ENCODE measurements around the gene IL3RA.
A peak's percentile ranks its signal among the peaks of the same experiment; 100 is the strongest.
"Not testable (repeated sequence)": the region's sequence is repeated elsewhere in the genome, so short reads cannot be mapped to it uniquely, and the experiment has no call there.

The IL3RA gene

GRCh38 chrX:1332433-1332832, 4.2 kb upstream of the IL3RA start:
- DNase-seq: not testable (repeated sequence)

DNA sequence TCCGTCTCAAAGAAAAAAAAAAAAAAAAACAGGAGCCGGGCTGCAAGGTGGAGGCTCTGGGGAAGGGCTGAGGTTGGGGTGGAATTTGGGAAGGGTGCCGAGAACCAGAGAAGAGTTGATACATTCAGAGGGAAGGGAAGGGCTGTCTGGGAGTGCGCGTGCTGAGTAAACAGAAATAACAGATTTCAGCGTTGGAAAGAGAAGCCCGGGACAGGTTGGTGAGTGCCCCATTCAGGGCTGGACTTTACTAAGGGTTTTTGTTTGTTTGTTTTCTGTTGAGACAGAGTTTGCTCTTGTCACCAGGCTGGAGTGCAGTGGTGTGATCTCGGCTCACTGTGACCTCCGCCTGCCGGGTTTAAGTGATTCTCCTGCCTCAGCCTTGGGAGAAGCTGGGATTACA, 1.7 kb upstream of the IL3RA start:
- no peak for DNase-seq

DNA sequence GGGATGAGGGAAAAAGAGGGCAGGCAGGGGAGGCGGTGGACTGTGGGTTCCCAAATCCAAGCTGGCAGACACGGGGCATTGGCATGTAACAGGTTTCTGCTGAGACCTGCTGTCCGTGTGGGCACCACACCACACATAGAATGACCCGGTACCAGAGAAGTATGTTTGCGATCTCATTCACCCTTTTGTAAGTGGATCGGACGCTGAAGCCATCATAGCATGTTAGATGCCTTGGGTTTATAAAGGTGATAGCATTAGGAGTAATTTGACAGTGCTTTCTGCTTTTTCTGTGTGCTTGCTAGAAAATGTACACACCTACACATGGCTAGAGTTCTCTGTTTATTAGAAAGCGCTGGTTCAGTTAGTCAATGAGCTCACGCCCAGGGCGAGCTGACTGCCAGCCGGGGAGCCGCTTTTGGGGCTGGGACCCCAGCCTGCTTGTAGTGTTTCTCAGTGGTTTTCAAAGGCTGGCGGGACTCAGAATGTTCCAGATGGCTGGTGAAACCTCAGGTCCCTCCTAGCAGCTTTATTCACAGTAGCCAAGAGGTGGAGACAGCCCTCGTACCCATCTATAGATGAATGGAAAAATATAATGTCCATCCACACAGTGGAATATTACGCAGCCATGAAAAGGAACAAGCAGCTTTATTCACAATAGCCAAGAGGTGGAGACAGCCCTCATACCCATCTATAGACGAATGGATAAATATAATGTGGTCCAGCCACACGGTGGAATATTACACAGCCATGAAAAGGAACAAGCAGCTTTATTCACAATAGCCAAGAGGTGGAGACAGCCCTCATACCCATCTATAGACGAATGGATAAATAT, 579 bp downstream of the IL3RA start:
- DNase-seq: no peak

DNA sequence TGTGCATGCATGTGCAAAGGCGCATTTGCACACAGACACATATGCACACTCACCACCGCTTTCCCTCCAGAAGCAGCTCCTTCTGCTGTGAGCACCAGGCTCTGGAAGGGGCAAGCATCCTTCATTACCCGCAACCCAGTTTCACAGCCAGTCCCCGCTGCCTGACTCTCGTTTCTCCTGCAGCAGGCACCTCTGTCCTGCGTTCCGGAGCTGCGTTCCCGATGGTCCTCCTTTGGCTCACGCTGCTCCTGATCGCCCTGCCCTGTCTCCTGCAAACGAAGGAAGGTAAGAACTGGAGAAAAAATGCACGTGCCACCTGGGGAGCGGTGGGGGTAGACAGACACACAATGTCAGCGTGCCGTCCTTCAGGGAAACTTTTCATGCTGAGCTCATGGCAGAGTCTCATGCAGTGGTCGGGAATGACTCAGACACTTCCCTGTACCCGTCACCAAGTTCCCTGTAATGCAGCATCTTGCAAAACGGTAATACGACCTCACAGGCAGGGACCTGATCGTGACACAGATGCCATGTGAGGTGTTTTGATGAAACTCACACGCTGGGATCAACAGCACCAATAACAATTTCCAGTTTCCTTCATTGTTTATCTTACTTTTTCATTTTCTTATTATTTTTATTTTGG, 5.1 kb downstream of the IL3RA start:
- DNase-seq: no peak

DNA sequence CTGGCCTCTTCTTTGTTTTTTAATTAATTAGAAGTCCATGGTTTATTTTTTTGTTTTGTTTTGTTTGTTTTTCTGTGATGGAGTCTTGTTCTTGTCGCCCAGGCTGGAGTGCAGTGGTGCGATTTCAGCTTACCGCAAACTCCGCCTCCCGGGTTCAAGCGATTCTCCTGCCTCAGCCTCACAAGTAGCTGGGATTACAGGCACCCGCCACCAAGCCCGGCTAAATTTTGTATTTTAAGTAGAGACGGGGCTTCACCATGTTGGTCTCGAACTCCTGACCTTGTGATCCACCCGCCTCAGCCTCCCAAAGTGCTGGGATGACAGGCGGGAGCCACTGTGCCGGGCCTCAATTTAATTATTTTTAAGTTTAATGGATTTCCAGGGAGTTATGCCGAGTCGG, 13.0 kb downstream of the IL3RA start:
- DNase-seq: not testable (repeated sequence)

- DNase-seq: no peak
These were observed 15.6 kb downstream of the IL3RA start for GRCh38 chrX:1351981-1352714.

DNA sequence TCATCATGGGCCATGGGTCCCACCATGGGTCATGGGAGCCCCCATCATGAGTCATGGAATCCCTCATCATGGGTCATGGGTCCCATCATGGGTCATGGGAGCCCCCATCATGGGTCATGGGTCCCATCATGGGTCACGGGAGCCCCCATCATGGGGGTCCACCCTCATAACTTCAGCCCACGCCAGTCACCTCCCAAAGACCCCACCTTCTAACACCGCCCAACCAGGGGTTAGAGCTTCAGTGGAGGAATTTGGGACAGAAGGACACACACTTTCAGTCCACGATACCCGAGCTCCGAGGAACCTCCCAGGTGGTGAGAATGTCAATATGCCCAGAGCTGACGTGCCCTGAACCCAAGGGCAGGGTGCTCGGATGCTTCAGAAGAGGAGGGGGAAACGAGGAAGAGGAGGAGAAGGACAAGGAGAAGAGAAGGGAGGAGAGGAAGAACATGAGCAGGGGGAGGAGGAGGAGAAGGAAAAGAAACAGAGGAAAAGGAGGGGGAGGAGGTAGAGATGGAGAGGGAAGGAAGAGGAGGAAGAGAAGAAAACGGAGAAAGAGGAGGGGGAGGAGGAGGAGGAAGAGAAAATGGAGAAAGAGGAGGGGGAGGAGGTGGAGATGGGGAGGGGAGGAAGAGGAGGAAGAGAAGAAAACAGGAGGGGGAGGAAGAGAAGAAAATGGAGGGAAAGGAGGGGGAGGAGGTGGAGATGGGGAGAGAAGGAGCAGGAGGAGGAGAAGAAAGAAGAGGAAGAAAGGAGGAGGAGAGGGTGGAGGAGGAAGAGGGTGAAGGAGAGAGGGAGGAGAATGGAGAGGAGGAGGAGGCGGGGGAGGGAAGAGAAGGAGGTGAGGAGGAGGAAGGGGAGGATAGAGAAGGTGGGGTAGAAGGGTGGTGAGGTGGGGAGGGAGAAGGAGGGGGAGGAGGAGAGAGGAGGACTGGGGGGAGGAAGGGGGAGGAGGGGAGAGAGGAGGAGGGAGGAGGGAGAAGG, 17.7 kb downstream of the IL3RA start:
- DNase-seq: no peak

GRCh38 chrX:1355131-1356046, 18.8 kb downstream of the IL3RA start:
- DNase-seq: peak; percentile 73

GRCh38 chrX:1357993-1358392, 21.4 kb downstream of the IL3RA start:
- no peak for DNase-seq

DNA sequence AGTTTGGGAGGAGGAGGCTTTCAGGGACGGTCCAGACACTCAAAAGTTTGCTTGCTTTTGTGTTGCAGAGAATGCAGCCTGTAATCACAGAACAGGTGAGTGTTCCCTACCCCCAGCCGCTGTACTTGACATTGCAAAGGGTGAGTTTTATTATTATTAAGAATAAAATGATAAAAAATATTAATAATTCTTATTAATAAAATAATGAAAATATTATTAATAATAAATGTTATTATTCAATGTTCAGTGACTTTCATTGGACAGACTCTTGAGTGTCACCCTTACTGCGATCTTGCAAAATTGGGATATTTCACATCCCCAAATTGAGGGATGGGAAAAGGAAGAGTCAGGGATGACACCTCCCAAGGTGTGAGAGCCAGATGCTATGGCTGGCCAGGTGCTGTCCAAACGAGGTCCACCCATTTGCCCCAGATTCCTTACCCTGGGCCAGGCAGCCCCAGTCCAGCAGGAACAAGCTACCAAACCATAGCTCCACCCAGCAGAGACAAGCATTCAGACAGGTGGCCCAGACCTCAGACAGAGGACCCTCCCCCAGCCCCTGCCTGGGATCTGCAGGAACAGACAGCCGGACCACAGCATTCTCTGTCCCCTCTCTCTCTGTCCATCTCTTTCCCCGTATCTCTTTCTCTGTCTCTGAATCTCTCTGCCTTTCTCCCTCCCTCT, 22.4 kb downstream of the IL3RA start:
- no peak for DNase-seq

- DNase-seq: no peak
These were observed 22.9 kb downstream of the IL3RA start for GRCh38 chrX:1359477-1359873.

GRCh38 chrX:1360171-1360570, 23.6 kb downstream of the IL3RA start:
- no peak for DNase-seq

GRCh38 chrX:1361275-1361674, 24.7 kb downstream of the IL3RA start:
- DNase-seq: no peak

DNA sequence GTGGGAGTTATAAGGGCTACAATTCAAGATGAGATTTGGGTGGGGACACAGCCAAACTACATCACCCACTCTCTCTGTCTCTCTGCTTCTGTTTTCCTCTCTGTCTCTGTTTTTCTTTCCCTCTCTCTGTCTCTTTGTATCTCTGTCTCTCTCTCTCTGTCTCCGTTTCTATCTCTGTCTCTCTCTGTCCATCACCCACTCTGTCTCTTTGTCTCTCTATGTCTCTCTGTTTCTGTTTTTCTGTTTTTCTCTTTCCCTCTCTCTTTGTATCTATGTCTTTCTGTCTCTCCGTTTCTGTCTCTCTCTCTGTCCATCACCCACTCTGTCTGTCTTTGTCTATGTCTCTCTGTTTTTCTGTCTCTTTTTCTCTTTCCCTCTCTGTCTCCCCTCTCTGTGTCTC, 25.3 kb downstream of the IL3RA start:
- DNase-seq: no peak

- not testable (repeated sequence) for DNase-seq
These were observed 29.8 kb downstream of the IL3RA start for GRCh38 chrX:1366363-1366762.

DNA sequence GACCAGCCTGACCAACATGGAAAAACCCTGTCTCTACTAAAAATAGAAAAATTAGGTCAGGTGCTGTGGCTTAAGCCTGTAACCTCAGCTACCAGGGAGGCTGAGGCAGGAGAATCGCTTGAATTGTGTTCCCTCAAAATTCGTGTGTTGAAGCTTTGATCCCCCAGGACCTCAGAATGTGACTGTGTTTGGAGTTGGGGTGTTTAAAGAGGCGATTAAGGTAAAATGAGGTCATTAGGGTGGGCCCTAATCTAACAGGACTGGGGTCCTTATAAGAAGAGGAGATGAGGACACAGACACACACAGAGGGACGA, 31.8 kb downstream of the IL3RA start:
- no peak for DNase-seq

DNA sequence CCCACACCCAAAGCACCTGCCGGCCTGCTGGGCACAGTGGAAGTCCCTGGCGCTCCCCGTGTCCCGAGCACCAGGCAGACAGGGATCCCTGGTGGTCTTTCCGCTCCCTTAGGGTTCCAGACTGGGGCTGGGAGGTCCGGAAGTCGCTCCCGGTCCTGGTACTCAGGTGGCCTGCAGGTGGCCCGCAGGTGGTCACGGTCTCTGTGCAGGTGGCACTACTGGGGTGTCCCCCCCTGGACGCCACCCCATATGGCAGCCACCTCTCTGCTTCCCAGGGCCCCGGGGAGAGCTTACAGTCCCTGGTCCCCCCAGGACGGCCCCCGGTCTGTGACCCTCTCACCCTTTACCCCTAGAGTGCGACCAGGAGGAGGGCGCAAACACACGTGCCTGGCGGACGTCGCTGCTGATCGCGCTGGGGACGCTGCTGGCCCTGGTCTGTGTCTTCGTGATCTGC, 41.7 kb downstream of the IL3RA start:
- DNase-seq: no peak

- peak; percentile 73 for DNase-seq
These were observed 44.2 kb downstream of the IL3RA start for GRCh38 chrX:1380672-1381233.

DNA sequence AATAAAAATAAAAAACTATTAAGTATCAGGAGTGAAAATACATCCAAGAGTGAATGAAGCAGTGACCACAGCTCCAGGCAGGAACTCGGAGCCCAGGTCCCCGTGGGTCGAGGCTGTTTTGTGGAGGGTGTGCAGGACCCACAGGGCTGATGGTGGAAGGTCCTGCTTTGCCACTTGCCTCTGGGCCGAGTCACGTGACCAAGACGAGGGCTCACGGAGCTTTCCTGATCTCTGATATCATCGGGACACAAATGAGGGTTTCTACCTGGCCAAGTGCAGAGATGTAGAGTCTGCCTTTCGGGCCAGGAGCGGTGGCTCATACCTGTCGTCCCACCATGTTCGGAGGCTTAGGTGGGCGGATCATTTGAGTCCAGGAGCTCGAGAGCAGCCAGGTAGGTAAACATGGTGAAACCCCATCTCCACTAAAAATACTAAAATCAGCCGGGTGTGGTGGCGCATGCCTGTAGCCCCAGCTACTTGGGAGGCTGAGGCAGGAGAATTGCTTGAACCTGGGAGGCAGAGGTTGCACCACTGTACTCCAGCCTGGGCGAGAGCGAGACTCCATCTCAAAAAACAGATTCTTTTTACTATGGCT, 48.2 kb downstream of the IL3RA start:
- DNase-seq: peak; percentile 52
